ENCODE results near the gene OPCML. TPM values are rescaled to one million over a fixed set of nuclear protein-coding genes. Genes with fewer than 3 reads are reported as not detected.
A peak's percentile ranks its signal among the peaks of the same experiment; 100 is the strongest.

OPCML gene
- total RNA-seq, 1 donor from 2014 or later, result 1.2 TPM

- Mint-ChIP-seq H3K27me3 (ENCODE audit: low read depth) (no peaks in the 10 kb centered on the region), H3K4me1 (peaks cover 16% of the 10 kb centered on the region), H3K9me3 (no peaks in the 10 kb centered on the region), H3K27ac (ENCODE audit: unreplicated experiment) (peak overlapping the region; percentile 2), H3K4me3 (no peak overlapping the region), H3K36me3 (ENCODE audit: low read depth) (no peaks in the 10 kb centered on the region)
- TF ChIP-seq CTCF (conservative IDR thresholded peaks at IDR 0.05), result no peak
- no peak for DNase-seq (ENCODE audit: low read depth, low spot score)
These were observed 1101.8 kb downstream of the OPCML start for GRCh38 chr11:132430429-132431062.

- no peaks in the 10 kb centered on the region for H3K36me3 Mint-ChIP-seq (ENCODE audit: low read depth)
- peaks cover 19% of the 10 kb centered on the region for H3K4me1 Mint-ChIP-seq
- no peak overlapping the region for H3K27ac Mint-ChIP-seq (ENCODE audit: unreplicated experiment)
- no peaks in the 10 kb centered on the region for H3K9me3 Mint-ChIP-seq
- no peak overlapping the region for H3K4me3 Mint-ChIP-seq
- TF ChIP-seq CTCF (conservative IDR thresholded peaks at IDR 0.05), result no peak
- no peaks in the 10 kb centered on the region for H3K27me3 Mint-ChIP-seq (ENCODE audit: low read depth)
- no peak for DNase-seq (ENCODE audit: low read depth, low spot score)
These were observed 1102.6 kb downstream of the OPCML start for GRCh38 chr11:132429685-132430084.

GRCh38 chr11:132427611-132428010, 1104.7 kb downstream of the OPCML start:
- no peak for TF ChIP-seq CTCF (conservative IDR thresholded peaks at IDR 0.05)
- H3K36me3 Mint-ChIP-seq (ENCODE audit: low read depth), result no peaks in the 10 kb centered on the region
- no peaks in the 10 kb centered on the region for H3K9me3 Mint-ChIP-seq
- no peaks in the 10 kb centered on the region for H3K27me3 Mint-ChIP-seq (ENCODE audit: low read depth)
- no peak overlapping the region for H3K4me3 Mint-ChIP-seq
- no peak for DNase-seq (ENCODE audit: low read depth, low spot score)
- H3K27ac Mint-ChIP-seq (ENCODE audit: unreplicated experiment), result no peak overlapping the region
- peaks cover 21% of the 10 kb centered on the region for H3K4me1 Mint-ChIP-seq

GRCh38 chr11:132424433-132424832, 1107.9 kb downstream of the OPCML start:
- no peaks in the 10 kb centered on the region for H3K27me3 Mint-ChIP-seq (ENCODE audit: low read depth)
- H3K27ac Mint-ChIP-seq (ENCODE audit: unreplicated experiment), result peak overlapping the region; percentile 38
- no peak for TF ChIP-seq CTCF (conservative IDR thresholded peaks at IDR 0.05)
- no peak for DNase-seq (ENCODE audit: low read depth, low spot score)
- H3K4me1 Mint-ChIP-seq, result peaks cover 5% of the 10 kb centered on the region
- no peak overlapping the region for H3K4me3 Mint-ChIP-seq
- no peaks in the 10 kb centered on the region for H3K36me3 Mint-ChIP-seq (ENCODE audit: low read depth)
- no peaks in the 10 kb centered on the region for H3K9me3 Mint-ChIP-seq

GRCh38 chr11:132423266-132423665, 1109.0 kb downstream of the OPCML start:
- H3K4me1 Mint-ChIP-seq, result peaks cover 5% of the 10 kb centered on the region

More at GRCh38 chr11:132423266-132423665, 1109.0 kb downstream of the OPCML start:
- H3K27ac Mint-ChIP-seq (ENCODE audit: unreplicated experiment), result no peak overlapping the region
- no peaks in the 10 kb centered on the region for H3K27me3 Mint-ChIP-seq (ENCODE audit: low read depth)
- TF ChIP-seq CTCF (conservative IDR thresholded peaks at IDR 0.05), result no peak
- H3K4me3 Mint-ChIP-seq, result no peak overlapping the region
- no peaks in the 10 kb centered on the region for H3K36me3 Mint-ChIP-seq (ENCODE audit: low read depth)
- no peaks in the 10 kb centered on the region for H3K9me3 Mint-ChIP-seq
- no peak for DNase-seq (ENCODE audit: low read depth, low spot score)

All from neural crest cell (in vitro differentiated cells).